Liver (tissue), 9 donors: Measurements from ENCODE around the gene POPDC3. TPM values are rescaled to one million over a fixed set of nuclear protein-coding genes. Genes with fewer than 3 reads are reported as not detected.

Experiments used
- DNase-seq: peaks from one replicate; pipeline ENCODE4 v3.0.0-alpha.2; 2017; ENCODE audit warnings: low spot score
- H3K27ac ChIP-seq, 2 donors: one replicate each; pipeline ENCODE4 v1.7.0; 2013; ENCODE audit warnings: inconsistent platforms in 2 of 2, low read length in 2 of 2, control low read depth in 1 of 2, low read depth in 1 of 2, mild to moderate bottlenecking in 1 of 2
- H3K27me3 ChIP-seq, 4 donors: one replicate each; pipeline versions ENCODE4 v1.6.1 to v1.7.0; 2013; ENCODE audit warnings: low read length in 3 of 4, inconsistent platforms in 1 of 4, mild to moderate bottlenecking in 1 of 4, moderate library complexity in 1 of 4; ENCODE audit not compliant: control insufficient read depth in 4 of 4, insufficient read depth in 4 of 4
- H3K36me3 ChIP-seq, 4 donors: one replicate each; pipeline versions ENCODE4 v1.6.1 to v1.7.0; 2013; ENCODE audit warnings: low read length in 3 of 4, mild to moderate bottlenecking in 3 of 4, low read depth in 1 of 4, moderate library complexity in 1 of 4; ENCODE audit not compliant: control insufficient read depth in 4 of 4, insufficient read depth in 3 of 4
- H3K4me1 ChIP-seq, 4 donors: one replicate each; pipeline versions ENCODE4 v1.6.1 to v1.7.0; 2013; ENCODE audit warnings: low read length in 3 of 4, mild to moderate bottlenecking in 3 of 4, moderate library complexity in 1 of 4; ENCODE audit not compliant: control insufficient read depth in 4 of 4, insufficient read depth in 4 of 4
- H3K4me3 ChIP-seq, 3 donors: one replicate each; pipeline versions ENCODE4 v1.6.1 to v1.7.0; 2013; ENCODE audit warnings: low read length in 3 of 3, control low read depth in 1 of 3, low read depth in 1 of 3, mild to moderate bottlenecking in 1 of 3
- H3K9ac ChIP-seq, 2 donors: one replicate each; pipeline ENCODE4 v1.7.0; 2013; ENCODE audit warnings: low read length in 2 of 2, mild to moderate bottlenecking in 2 of 2, moderate library complexity in 2 of 2, control low read depth in 1 of 2, low read depth in 1 of 2
- H3K9me3 ChIP-seq, 4 donors: one replicate each; pipeline versions ENCODE4 v1.6.1 to v1.7.0; 2013; ENCODE audit warnings: low read length in 3 of 4; ENCODE audit not compliant: control insufficient read depth in 4 of 4
- ATF3 ChIP-seq: IDR thresholded peaks from 2 replicates; pipeline ENCODE4 v1.6.1; 2016; ENCODE audit warnings: antibody characterized with exemption
- CTCF ChIP-seq: fragments of 150-350 bp; IDR thresholded peaks from 2 replicates; pipeline ENCODE4 v1.5.1; 2017; ENCODE audit warnings: improper control_type of control experiment, low read depth, low read length; ENCODE audit not compliant: missing input control
- EGR1 ChIP-seq, 2 donors: IDR thresholded peaks; 2 replicates each; pipeline ENCODE4 v1.6.1; 2016 to 2018; ENCODE audit warnings: antibody characterized with exemption in 2 of 2, low read depth in 2 of 2
- FOXA2 ChIP-seq: IDR thresholded peaks from 2 replicates; pipeline ENCODE4 v1.6.1; 2016; ENCODE audit warnings: antibody characterized with exemption
- GABPA ChIP-seq, 2 donors: IDR thresholded peaks in 1 of 2; conservative IDR thresholded peaks in 1 of 2; 2 replicates each; pipeline ENCODE4 v1.6.1; 2016; ENCODE audit warnings: antibody characterized with exemption in 2 of 2, mild to moderate bottlenecking in 1 of 2, moderate library complexity in 1 of 2
- HNF4A ChIP-seq, 2 donors: conservative IDR thresholded peaks; 2 replicates each; pipeline ENCODE4 v1.6.1; 2016; ENCODE audit warnings: antibody characterized with exemption in 2 of 2, mild to moderate bottlenecking in 2 of 2
- HNF4G ChIP-seq: IDR thresholded peaks from 2 replicates; pipeline ENCODE4 v1.6.1; 2016; ENCODE audit warnings: antibody characterized with exemption
- JUND ChIP-seq, 2 donors: IDR thresholded peaks; 2 replicates each; pipeline ENCODE4 v1.6.1; 2016; ENCODE audit warnings: antibody characterized with exemption in 2 of 2
- MAX ChIP-seq: IDR thresholded peaks from 2 replicates; pipeline ENCODE4 v1.6.1; 2016; ENCODE audit warnings: antibody characterized with exemption
- NR2F2 ChIP-seq: IDR thresholded peaks from 2 replicates; pipeline ENCODE4 v1.6.1; 2016; ENCODE audit warnings: antibody characterized with exemption
- RAD21 ChIP-seq, 2 donors: IDR thresholded peaks; 2 replicates each; pipeline ENCODE4 v1.6.1; 2016; ENCODE audit warnings: antibody characterized with exemption in 2 of 2, mild to moderate bottlenecking in 2 of 2
- REST ChIP-seq: IDR thresholded peaks from 2 replicates; pipeline ENCODE4 v1.6.1; 2016; ENCODE audit warnings: antibody characterized with exemption, mild to moderate bottlenecking
- SP1 ChIP-seq: IDR thresholded peaks from 2 replicates; pipeline ENCODE4 v1.6.1; 2018; ENCODE audit warnings: antibody characterized with exemption, mild to moderate bottlenecking
- TAF1 ChIP-seq: conservative IDR thresholded peaks from 2 replicates; pipeline ENCODE4 v1.6.1; 2016; ENCODE audit warnings: antibody characterized with exemption, mild to moderate bottlenecking
- YY1 ChIP-seq: IDR thresholded peaks from 2 replicates; pipeline ENCODE4 v1.6.1; 2016; ENCODE audit warnings: antibody characterized with exemption, mild to moderate bottlenecking
- ZBTB33 ChIP-seq: IDR thresholded peaks from 2 replicates; pipeline ENCODE4 v1.6.1; 2016; ENCODE audit warnings: antibody characterized with exemption
- WGBS: extraction: QIAGEN DNeasy Blood & Tissue Kit; methylation state at CpG from one replicate; pipeline ENCODE4 v1.1.7; 2013; 5-methylcytosine and 5-hydroxymethylcytosine counted together
- polyA plus RNA-seq, 2 donors: library from polyadenylated mRNA; stranded (reverse) in 1 of 2; unstranded in 1 of 2; fragments of 200-250 nt in 1 of 2; fragments of >200 nt in 1 of 2; fragmentation: Nextera tagmentation in 1 of 2; extraction: Ambion mirVana in 1 of 2; gene quantifications; one replicate each; pipeline versions ENCODE4 v1.2.1 to v1.2.3, GENCODE V29; 2013 to 2015
- total RNA-seq, 2 donors: library from RNA; depleted of rRNA; stranded (reverse); fragments of >200 nt; gene quantifications; one replicate each; pipeline ENCODE4 v1.2.3, GENCODE V29; 2014
- donor health status: healthy.
- donor health status: healthy.
- donor health status: healthy.
- donor health status: healthy.
- donor health status: healthy.

Gene POPDC3
- total and polyA plus RNA-seq, 4 donors: not detected

GRCh38 chr6:105210932-105211531, 31.2 kb upstream of the POPDC3 start:
- Histone ChIP-seq H3K4me3 (no peak overlapping the region), H3K9ac (no peak overlapping the region), H3K27me3 (no peaks in the 10 kb centered on the region), H3K4me1 (no peaks in the 10 kb centered on the region), H3K9me3 (no peaks in the 10 kb centered on the region), H3K27ac (no peak overlapping the region), H3K36me3 (no peaks in the 10 kb centered on the region)
- TF ChIP-seq RAD21 (IDR thresholded peaks at IDR 0.05) (no peak), YY1 (no peak), SP1 (no peak), EGR1 (IDR thresholded peaks at IDR 0.05; ENCODE audit: low read depth in 2 of 2) (no peak), HNF4A (conservative IDR thresholded peaks at IDR 0.05) (no peak), ZBTB33 (no peak), GABPA (IDR thresholded peaks at IDR 0.05 in 1 of 2, conservative IDR thresholded peaks at IDR 0.05 in 1 of 2) (no peak), JUND (IDR thresholded peaks at IDR 0.05) (no peak)
- no peak for DNase-seq
- WGBS: 91% methylated on average over 1 of the region's 1 CpG

- 81% methylated on average over 5 of the region's 5 CpGs for WGBS
- no peak for TF ChIP-seq TAF1
- no peak for TF ChIP-seq ZBTB33
- no peak for TF ChIP-seq ATF3
- no peak for TF ChIP-seq YY1
- no peak for TF ChIP-seq FOXA2
- no peak for TF ChIP-seq CTCF
- no peak for TF ChIP-seq SP1
- TF ChIP-seq REST: no peak
- no peak for TF ChIP-seq NR2F2
- no peak for TF ChIP-seq HNF4G
- no peak for TF ChIP-seq MAX
- no peak for TF ChIP-seq EGR1 (IDR thresholded peaks at IDR 0.05; ENCODE audit: low read depth in 2 of 2)
- TF ChIP-seq GABPA (IDR thresholded peaks at IDR 0.05 in 1 of 2, conservative IDR thresholded peaks at IDR 0.05 in 1 of 2): no peak
- no peak overlapping the region for H3K27ac ChIP-seq
- no peaks in the 10 kb centered on the region for H3K27me3 ChIP-seq
- no peak overlapping the region for H3K4me3 ChIP-seq
- no peaks in the 10 kb centered on the region for H3K36me3 ChIP-seq
- H3K9ac ChIP-seq: no peak overlapping the region
- H3K4me1 ChIP-seq: no peaks in the 10 kb centered on the region
- no peaks in the 10 kb centered on the region for H3K9me3 ChIP-seq
- no peak for DNase-seq
These were observed 30.3 kb upstream of the POPDC3 start for GRCh38 chr6:105209950-105210706.
